SJSA1 (cell line): ENCODE results near the gene PCCB. TPM values are rescaled to one million over a fixed set of nuclear protein-coding genes. Genes with fewer than 3 reads are reported as not detected.
A peak's percentile ranks its signal among the peaks of the same experiment; 100 is the strongest.
"Not testable (repeated sequence)": the region's sequence is repeated elsewhere in the genome, so short reads cannot be mapped to it uniquely, and the experiment has no call there.

Experiments used
- DNase-seq, 2 experiments: peaks; one replicate each; pipeline ENCODE4 v3.0.0-alpha.2; 2015 to 2020; ENCODE audit warnings: low spot score in 2 of 2, low read depth in 1 of 2
- H3K27ac ChIP-seq: fragments of 250-450 bp; sonication (Bioruptor Pico); 2 replicates; pipeline ENCODE4 v1.5.1; 2020; ENCODE audit warnings: mild to moderate bottlenecking, moderate library complexity
- H3K27me3 ChIP-seq: fragments of 250-450 bp; sonication (Bioruptor Pico); replicated peaks from 2 replicates; pipeline ENCODE4 v1.5.1; 2020; ENCODE audit warnings: mild to moderate bottlenecking, moderate library complexity
- H3K36me3 ChIP-seq: fragments of 250-450 bp; sonication (Bioruptor Pico); 2 replicates; pipeline ENCODE4 v1.5.1; 2020; ENCODE audit warnings: mild to moderate bottlenecking
- H3K4me1 ChIP-seq: fragments of 250-450 bp; sonication (Bioruptor Pico); replicated peaks from 2 replicates; pipeline ENCODE4 v1.6.1; 2021; ENCODE audit warnings: mild to moderate bottlenecking
- H3K4me3 ChIP-seq: fragments of 250-450 bp; sonication (Bioruptor Pico); 2 replicates; pipeline ENCODE4 v1.5.1; 2020; ENCODE audit warnings: mild to moderate bottlenecking
- H3K9me3 ChIP-seq: fragments of 250-450 bp; sonication (Bioruptor Pico); replicated peaks from 2 replicates; pipeline ENCODE4 v1.5.1; 2020; ENCODE audit warnings: mild to moderate bottlenecking
- total RNA-seq: library from RNA; depleted of rRNA; stranded (reverse); fragments of >200 nt; shearing (Covaris generic); gene quantifications from 2 replicates; pipeline ENCODE4 v1.2.3, GENCODE V29; 2014; rRNA removed

The PCCB gene
- total RNA-seq, 1 experiment from 2014 or later: 39.2 TPM

DNA sequence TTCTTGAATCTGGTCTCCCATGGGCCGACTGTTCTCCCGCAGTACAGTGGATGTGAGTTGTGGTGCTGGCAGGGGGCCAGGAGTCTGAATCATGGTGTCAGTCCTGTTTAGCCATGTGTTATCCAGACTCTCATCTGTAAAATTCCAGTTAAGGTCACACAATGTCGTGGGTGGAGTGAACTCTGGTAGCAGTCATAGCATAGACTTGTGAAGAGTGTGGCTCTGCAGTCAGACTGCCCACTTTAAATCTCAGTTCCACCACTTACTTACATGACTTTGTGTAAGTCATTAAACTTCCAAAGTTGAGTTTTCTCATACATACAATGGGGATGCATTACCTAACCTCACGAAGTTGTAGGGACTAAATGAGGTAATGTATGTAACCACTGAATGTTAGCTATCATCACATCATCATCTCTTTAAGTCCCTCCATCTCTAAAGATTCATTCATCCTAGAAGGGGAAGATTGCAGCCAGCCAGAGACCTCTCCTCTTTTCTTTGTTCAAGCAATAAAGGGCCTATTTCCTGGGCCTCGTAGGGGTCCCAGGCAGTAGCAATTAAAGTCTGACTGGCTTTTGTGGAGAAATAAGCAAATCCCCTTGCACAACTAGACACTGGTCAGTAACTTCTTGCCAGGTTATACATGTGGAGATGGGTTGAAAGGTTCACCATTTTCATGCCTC, 93.9 kb downstream of the PCCB start:
- peak; percentile 79 to 90 for DNase-seq
- Histone ChIP-seq H3K27ac (0 out of 2 replicates have a peak overlapping the region, but pooled peaks have one; percentile 4), H3K9me3 (no peaks in the 10 kb centered on the region), H3K36me3 (peaks cover 23% of the 10 kb centered on the region; the same call in 1 of the 2 replicates), H3K27me3 (no peaks in the 10 kb centered on the region), H3K4me3 (no peak overlapping the region), H3K4me1 (peaks cover 15% of the 10 kb centered on the region)

DNA sequence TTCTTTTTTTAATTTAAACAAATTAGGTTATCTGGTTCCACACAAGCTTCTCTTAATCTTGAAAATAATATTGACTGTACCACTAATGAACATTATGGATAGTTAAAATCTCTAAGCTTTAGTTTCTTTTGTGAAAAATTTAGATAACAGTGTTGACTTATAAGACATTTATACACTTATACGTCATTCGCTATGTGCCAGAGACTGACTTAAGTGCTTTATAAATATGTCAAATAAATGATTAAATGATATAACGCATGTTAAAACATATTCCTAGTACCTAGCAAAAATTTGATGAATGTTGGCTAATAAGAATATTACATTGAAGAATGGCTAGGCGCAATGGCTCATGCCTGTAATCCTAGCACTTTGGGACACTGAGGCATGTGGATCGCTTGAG, 96.3 kb downstream of the PCCB start:
- no peaks in the 10 kb centered on the region for H3K27me3 ChIP-seq
- DNase-seq: no peak
- H3K27ac ChIP-seq: no peak overlapping the region

DNA sequence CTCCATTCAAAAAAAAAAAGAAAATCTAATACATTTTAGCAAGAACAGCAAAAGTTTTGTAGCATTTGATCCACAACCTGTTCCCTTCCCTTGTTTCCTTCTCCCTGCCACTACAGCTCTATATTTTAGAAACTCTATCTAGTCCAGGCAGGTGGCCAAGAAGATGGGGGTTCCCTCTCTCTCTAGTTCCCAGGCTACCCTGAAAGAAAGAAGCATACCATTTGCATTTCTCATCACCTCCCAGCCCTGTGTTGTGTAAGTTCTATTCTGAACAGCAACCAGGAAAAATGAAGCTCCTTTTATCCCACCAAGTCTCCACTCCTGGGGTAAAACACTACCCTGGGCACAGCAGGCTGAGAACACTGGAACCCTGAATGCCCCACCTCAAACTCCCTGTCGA, 100.0 kb downstream of the PCCB start:
- Histone ChIP-seq H3K36me3 (peaks cover 14% of the 10 kb centered on the region), H3K9me3 (no peaks in the 10 kb centered on the region), H3K27me3 (no peaks in the 10 kb centered on the region), H3K4me3 (no peak overlapping the region), H3K27ac (peak overlapping the region; percentile 83), H3K4me1 (peaks cover 21% of the 10 kb centered on the region)
- peak; percentile 51 to 70 for DNase-seq

More for the DNA sequence above, 96.3 kb downstream of the PCCB start:
- H3K9me3 ChIP-seq: no peaks in the 10 kb centered on the region
- peaks cover 14% of the 10 kb centered on the region; the same call in 1 of the 2 replicates for H3K36me3 ChIP-seq
- H3K4me3 ChIP-seq: no peak overlapping the region
- H3K4me1 ChIP-seq: peaks cover 33% of the 10 kb centered on the region

DNA sequence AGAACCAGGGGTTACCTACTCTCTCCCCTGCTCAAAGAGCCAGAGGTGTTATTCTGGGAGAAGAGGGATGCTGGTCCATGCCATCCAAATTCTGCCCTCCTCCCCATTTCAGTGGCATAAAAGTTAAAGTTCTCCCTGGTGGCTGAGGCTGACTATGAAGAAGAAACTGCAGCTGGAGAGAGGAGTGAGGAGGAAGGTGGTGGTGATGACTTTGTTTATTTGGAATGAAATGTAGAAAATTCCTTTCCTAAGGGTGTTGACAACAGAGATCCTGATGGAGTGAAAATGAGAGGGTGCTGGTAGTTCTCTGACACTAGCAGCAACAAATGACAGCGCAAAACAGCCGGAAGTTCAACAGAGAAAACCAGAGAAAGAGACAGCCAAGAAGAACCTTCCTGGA, 100.4 kb downstream of the PCCB start:
- no peaks in the 10 kb centered on the region for H3K27me3 ChIP-seq
- H3K4me3 ChIP-seq: no peak overlapping the region
- H3K27ac ChIP-seq: peak overlapping the region; percentile 83
- H3K36me3 ChIP-seq: peaks cover 14% of the 10 kb centered on the region
- no peaks in the 10 kb centered on the region for H3K9me3 ChIP-seq
- H3K4me1 ChIP-seq: peaks cover 21% of the 10 kb centered on the region
- DNase-seq: peak in 1 of 2 experiments; percentile 55

DNA sequence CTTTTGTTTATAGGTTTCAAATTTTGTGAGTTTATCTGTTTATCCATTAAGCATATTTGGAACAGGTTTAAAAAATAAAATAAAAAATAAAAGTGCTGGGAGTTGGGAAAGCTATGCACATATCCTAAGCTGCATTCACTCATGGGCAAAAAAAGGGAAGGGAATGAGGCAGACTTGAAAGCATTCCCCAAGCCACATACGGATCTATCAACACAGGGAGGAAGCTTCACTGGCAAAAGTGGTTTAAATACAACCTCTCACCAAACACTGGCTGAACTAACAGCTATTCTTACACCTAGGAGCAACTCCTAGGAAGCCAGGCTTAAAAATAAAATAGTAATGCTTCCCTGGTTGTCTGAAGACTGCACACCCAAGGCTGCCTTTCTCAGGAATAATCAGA, 101.2 kb downstream of the PCCB start:
- Histone ChIP-seq H3K9me3 (no peaks in the 10 kb centered on the region), H3K27ac (peak overlapping the region; percentile 83), H3K4me1 (peaks cover 21% of the 10 kb centered on the region), H3K27me3 (no peaks in the 10 kb centered on the region), H3K4me3 (no peak overlapping the region), H3K36me3 (peaks cover 14% of the 10 kb centered on the region)
- DNase-seq: no peak

DNA sequence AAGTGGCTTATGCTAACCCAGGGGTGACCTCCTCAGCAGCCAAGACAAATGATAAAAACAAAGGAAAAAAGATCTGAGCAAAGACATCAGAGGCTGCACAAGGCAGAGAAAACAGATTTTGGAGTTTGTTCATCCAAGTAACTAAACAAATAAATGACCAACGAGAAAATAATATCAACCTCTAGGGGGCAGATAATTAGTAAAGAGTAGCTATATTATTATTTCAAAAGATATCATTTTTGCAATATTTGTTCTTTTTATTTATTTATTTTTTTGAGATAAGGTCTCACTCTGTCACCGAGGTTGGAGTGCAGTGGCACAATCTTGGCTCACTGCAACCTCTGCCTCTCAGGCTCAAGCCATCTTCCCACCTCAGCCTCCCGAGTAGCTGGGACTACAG, 101.8 kb downstream of the PCCB start:
- DNase-seq: no peak
- H3K4me1 ChIP-seq: peaks cover 21% of the 10 kb centered on the region
- no peaks in the 10 kb centered on the region for H3K9me3 ChIP-seq
- peaks cover 14% of the 10 kb centered on the region for H3K36me3 ChIP-seq
- no peaks in the 10 kb centered on the region for H3K27me3 ChIP-seq
- no peak overlapping the region for H3K4me3 ChIP-seq
- peak overlapping the region; percentile 83; the same call in 1 of the 2 replicates for H3K27ac ChIP-seq

DNA sequence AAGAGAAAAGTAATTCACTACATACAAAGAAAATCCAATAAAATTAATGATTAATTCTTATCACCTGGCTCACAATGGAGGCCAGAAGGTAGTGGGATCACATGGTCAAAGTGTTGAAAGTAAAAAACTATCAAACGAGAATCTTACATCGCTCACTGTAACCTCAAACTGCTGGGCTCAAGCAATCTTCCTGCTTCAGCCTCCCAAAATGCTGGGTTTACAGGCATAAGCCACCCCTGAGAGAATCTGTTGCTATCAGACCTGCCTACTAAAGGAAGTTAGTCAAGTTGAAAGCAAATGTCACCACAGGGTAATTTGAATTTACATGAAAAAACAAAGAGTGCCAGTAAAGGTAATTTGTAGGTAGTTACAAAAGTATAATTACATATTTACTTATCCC, 103.3 kb downstream of the PCCB start:
- peaks cover 21% of the 10 kb centered on the region for H3K4me1 ChIP-seq
- peaks cover 11% of the 10 kb centered on the region for H3K36me3 ChIP-seq
- H3K27me3 ChIP-seq: no peaks in the 10 kb centered on the region
- no peak overlapping the region for H3K27ac ChIP-seq
- H3K4me3 ChIP-seq: no peak overlapping the region
- DNase-seq: no peak
- no peaks in the 10 kb centered on the region for H3K9me3 ChIP-seq

DNA sequence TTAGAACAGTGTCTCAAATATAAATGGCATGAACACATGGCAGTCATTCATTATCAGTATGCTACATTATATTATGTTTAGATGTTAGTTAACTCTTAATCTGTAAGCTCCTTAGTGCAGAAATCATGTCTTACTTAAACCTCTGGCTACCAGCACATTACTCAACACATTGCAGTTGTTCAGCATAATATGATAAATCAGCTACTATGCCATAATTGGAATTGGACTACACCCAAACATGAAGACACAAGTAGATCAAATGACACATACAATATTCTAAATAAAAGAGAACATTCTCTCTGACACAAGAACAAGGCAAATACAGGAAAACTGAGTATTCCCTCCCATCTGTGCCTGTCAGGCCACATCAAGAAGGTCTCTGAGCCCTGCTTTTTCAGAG, 116.1 kb downstream of the PCCB start:
- H3K27me3 ChIP-seq: no peaks in the 10 kb centered on the region
- no peak overlapping the region for H3K4me3 ChIP-seq
- H3K9me3 ChIP-seq: no peaks in the 10 kb centered on the region
- no peak overlapping the region for H3K27ac ChIP-seq
- no peaks in the 10 kb centered on the region for H3K4me1 ChIP-seq
- no peak for DNase-seq
- H3K36me3 ChIP-seq: peaks cover 9% of the 10 kb centered on the region; the same call in 1 of the 2 replicates

DNA sequence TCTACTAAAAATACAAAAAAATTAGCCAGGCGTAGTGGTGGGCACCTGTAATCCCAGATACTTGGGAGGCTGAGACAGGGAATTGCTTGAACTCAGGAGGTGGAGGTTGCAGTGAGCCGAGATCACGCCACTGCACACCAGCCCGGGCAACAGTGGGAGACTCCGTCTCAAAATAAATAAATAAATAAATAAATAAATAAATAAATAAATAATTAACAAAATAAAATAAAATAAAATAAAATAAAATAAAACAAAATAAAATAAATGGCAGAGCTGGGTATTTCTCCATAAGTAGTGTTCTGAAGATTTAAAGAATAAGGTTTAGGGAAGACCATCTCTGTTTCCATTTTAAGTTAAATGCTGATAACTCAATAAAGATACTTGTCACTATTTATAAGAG, 125.7 kb downstream of the PCCB start:
- not testable (repeated sequence) for H3K27ac ChIP-seq, H3K9me3 ChIP-seq, H3K36me3 ChIP-seq, H3K27me3 ChIP-seq, H3K4me3 ChIP-seq, DNase-seq, H3K4me1 ChIP-seq

DNA sequence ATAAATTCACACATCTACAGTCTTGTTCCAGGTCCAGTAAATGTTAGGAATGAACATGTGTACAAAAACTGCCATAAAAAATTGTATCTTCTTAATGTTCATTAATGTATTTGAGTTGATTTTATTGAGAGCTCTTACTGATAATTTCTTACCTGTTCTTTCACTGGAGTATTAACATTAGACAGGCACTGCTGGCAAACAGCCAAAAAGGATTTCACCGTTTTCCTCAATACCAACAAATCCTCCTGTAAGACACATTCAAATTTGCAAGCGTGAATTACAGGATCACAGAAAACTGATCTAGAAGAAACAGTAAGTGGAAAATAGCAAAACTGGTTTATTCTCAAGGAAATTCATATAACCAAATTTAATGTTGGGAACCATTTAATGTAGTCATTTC, 127.4 kb downstream of the PCCB start:
- Histone ChIP-seq H3K4me1 (no peaks in the 10 kb centered on the region), H3K27me3 (no peaks in the 10 kb centered on the region), H3K27ac (no peak overlapping the region), H3K36me3 (peaks cover 6% of the 10 kb centered on the region; the same call in 1 of the 2 replicates), H3K9me3 (no peaks in the 10 kb centered on the region), H3K4me3 (no peak overlapping the region)
- no peak for DNase-seq

DNA sequence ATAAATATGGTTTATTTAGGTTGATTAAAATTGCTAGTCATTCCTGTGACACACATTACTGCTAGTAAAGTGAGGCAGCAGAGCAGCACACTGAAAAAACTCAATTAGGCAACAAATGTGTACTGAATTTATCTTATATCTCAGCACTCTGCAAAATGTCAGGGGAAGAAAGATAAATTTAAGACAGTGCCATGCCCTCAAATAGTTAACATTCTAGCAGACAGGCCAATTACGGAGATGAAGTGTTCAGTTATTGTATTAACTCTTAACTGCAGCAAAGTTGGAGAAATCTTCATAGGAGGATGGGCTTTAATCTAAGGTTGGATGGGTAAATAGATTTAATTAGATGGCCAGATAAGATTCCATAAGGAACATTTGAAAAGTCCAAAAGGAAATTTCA, 127.9 kb downstream of the PCCB start:
- no peak for DNase-seq
- Histone ChIP-seq H3K27me3 (no peaks in the 10 kb centered on the region), H3K36me3 (peaks cover 6% of the 10 kb centered on the region; the same call in 1 of the 2 replicates), H3K4me3 (no peak overlapping the region), H3K4me1 (no peaks in the 10 kb centered on the region), H3K9me3 (no peaks in the 10 kb centered on the region), H3K27ac (no peak overlapping the region)

Other genes starting within 250 kb of the PCCB start
- 11.7 and 12.8 TPM in 2 replicates for gene MSL2, start 54.0 kb upstream of the PCCB start, total RNA-seq